H7 (cell line): Measurements from ENCODE around the gene ALG8. TPM values are rescaled to one million over a fixed set of nuclear protein-coding genes. Genes with fewer than 3 reads are reported as not detected.
"Not testable (repeated sequence)": the region's sequence is repeated elsewhere in the genome, so short reads cannot be mapped to it uniquely, and the experiment has no call there.

ENCODE experiments used
- DNase-seq: peaks from one replicate; pipeline ENCODE4 v3.0.0; 2012
- H3K27me3 ChIP-seq: 2 replicates; pipeline ENCODE4 v1.6.0; 2011; ENCODE audit warnings: mild to moderate bottlenecking, low read length; ENCODE audit not compliant: control insufficient read depth, insufficient read depth
- H3K36me3 ChIP-seq: replicated peaks from 2 replicates; pipeline ENCODE4 v1.5.1; 2011; ENCODE audit warnings: low read length; ENCODE audit not compliant: control insufficient read depth, insufficient read depth
- H3K4me3 ChIP-seq: 2 replicates; pipeline ENCODE4 v1.5.1; 2011; ENCODE audit warnings: low read depth, mild to moderate bottlenecking, control low read depth, low read length, moderate library complexity; ENCODE audit not compliant: insufficient read depth
- total RNA-seq: library from RNA; depleted of rRNA; stranded (reverse); fragments of >200 nt; shearing (Covaris generic); gene quantifications from 2 replicates; pipeline ENCODE4 v1.2.3, GENCODE V29; 2014

ALG8 gene
- total RNA-seq, 1 experiment from 2014 or later, result 58.1 TPM

GRCh38 chr11:78100261-78100660, 39.2 kb downstream of the ALG8 start:
- no peak overlapping the region for H3K4me3 ChIP-seq
- peaks cover 5% of the 10 kb centered on the region for H3K36me3 ChIP-seq
- H3K27me3 ChIP-seq, result no peaks in the 10 kb centered on the region
- DNase-seq, result no peak

- DNase-seq, result no peak
- no peaks in the 10 kb centered on the region for H3K27me3 ChIP-seq
- H3K4me3 ChIP-seq, result no peak overlapping the region
- H3K36me3 ChIP-seq, result peaks cover 5% of the 10 kb centered on the region
These were observed 39.8 kb downstream of the ALG8 start for GRCh38 chr11:78099666-78100065.

- peaks cover 4% of the 10 kb centered on the region for H3K36me3 ChIP-seq
- no peaks in the 10 kb centered on the region for H3K27me3 ChIP-seq
- no peak overlapping the region for H3K4me3 ChIP-seq
- no peak for DNase-seq
These were observed 41.6 kb downstream of the ALG8 start for GRCh38 chr11:78097666-78098385.

- no peak for DNase-seq
- no peak overlapping the region for H3K4me3 ChIP-seq
- no peaks in the 10 kb centered on the region for H3K36me3 ChIP-seq
- no peaks in the 10 kb centered on the region for H3K27me3 ChIP-seq
These were observed 45.2 kb downstream of the ALG8 start for GRCh38 chr11:78094250-78094649.

GRCh38 chr11:78086521-78087074, 52.8 kb downstream of the ALG8 start:
- not testable (repeated sequence) for H3K4me3 ChIP-seq, H3K27me3 ChIP-seq, DNase-seq, H3K36me3 ChIP-seq

- no peaks in the 10 kb centered on the region for H3K27me3 ChIP-seq
- H3K4me3 ChIP-seq, result no peak overlapping the region
- no peak for DNase-seq
- H3K36me3 ChIP-seq, result no peaks in the 10 kb centered on the region
These were observed 53.5 kb downstream of the ALG8 start for GRCh38 chr11:78085972-78086371.

GRCh38 chr11:78084506-78084905, 54.9 kb downstream of the ALG8 start:
- DNase-seq, H3K27me3 ChIP-seq, H3K36me3 ChIP-seq, H3K4me3 ChIP-seq: not testable (repeated sequence)

GRCh38 chr11:78083021-78083420, 56.4 kb downstream of the ALG8 start:
- no peaks in the 10 kb centered on the region for H3K27me3 ChIP-seq

GRCh38 chr11:78082146-78082545, 57.3 kb downstream of the ALG8 start:
- H3K27me3 ChIP-seq, result no peaks in the 10 kb centered on the region
- DNase-seq, result no peak
- H3K4me3 ChIP-seq, result no peak overlapping the region
- no peaks in the 10 kb centered on the region for H3K36me3 ChIP-seq

More at GRCh38 chr11:78083021-78083420, 56.4 kb downstream of the ALG8 start:
- H3K36me3 ChIP-seq, result no peaks in the 10 kb centered on the region
- H3K4me3 ChIP-seq, result no peak overlapping the region
- DNase-seq, result no peak

- H3K36me3 ChIP-seq, result no peaks in the 10 kb centered on the region
- H3K4me3 ChIP-seq, result no peak overlapping the region
- DNase-seq, result no peak
- H3K27me3 ChIP-seq, result no peaks in the 10 kb centered on the region
These were observed 57.8 kb downstream of the ALG8 start for GRCh38 chr11:78081583-78081982.

- H3K4me3 ChIP-seq, result no peak overlapping the region
- H3K36me3 ChIP-seq, result no peaks in the 10 kb centered on the region; the same call in 1 of the 2 replicates
- no peaks in the 10 kb centered on the region for H3K27me3 ChIP-seq
- DNase-seq, result no peak
These were observed 58.5 kb downstream of the ALG8 start for GRCh38 chr11:78080818-78081495.

GRCh38 chr11:78080084-78080817, 59.2 kb downstream of the ALG8 start:
- Histone ChIP-seq H3K4me3 (peak overlapping the region; percentile 84), H3K36me3 (no peaks in the 10 kb centered on the region; the same call in 1 of the 2 replicates), H3K27me3 (no peaks in the 10 kb centered on the region)
- DNase-seq, result no peak

GRCh38 chr11:78079232-78080083, 60.0 kb downstream of the ALG8 start, which contains the start of gene NDUFC2:
Gene NDUFC2 (minus strand): TSS chr11:78079862. CDS start chr11:78079744, 118 bp downstream.
- peak within 1 kb of the TSS; percentile 84 for H3K4me3 ChIP-seq
- peak; percentile 86 for DNase-seq
- H3K27me3 ChIP-seq, result no peaks in the 10 kb centered on the region
- H3K36me3 ChIP-seq, result no peaks in the 10 kb centered on the region; the same call in 1 of the 2 replicates
